ENCODE measurements around the gene TBC1D5.

GRCh38 chr3:17207019-17207418 is 535.4 kb downstream of the TBC1D5 start:
- TF ChIP-seq CTCF (IDR thresholded peaks at IDR 0.05 in 2 of 3, conservative IDR thresholded peaks at IDR 0.05 in 1 of 3; ENCODE audit: borderline replicate concordance in 1 of 3, insufficient read depth in 1 of 3, low read depth in 2 of 3, low read length in 2 of 3), result no peak
- no peak for TF ChIP-seq POLR2A (IDR thresholded peaks at IDR 0.05; ENCODE audit: borderline replicate concordance, extremely low read depth, insufficient read depth, insufficient read length)

Data from HCT116 (cell line).